Mesenchymal stem cell (in vitro differentiated cells and primary cell): Measurements from ENCODE around the gene IKZF2.

Experiments
- DNase-seq: peaks from one replicate; pipeline ENCODE4 v3.0.0-alpha.2; 2013
- H2AFZ ChIP-seq: one replicate; pipeline ENCODE4 v1.6.1; 2013; ENCODE audit warnings: low read depth, mild to moderate bottlenecking, control low read depth, inconsistent platforms, low read length, moderate library complexity
- H2AK5ac ChIP-seq: 2 replicates; pipeline ENCODE4 v1.6.1; 2013; ENCODE audit warnings: low read length, moderate library complexity, mild to moderate bottlenecking, inconsistent platforms; ENCODE audit not compliant: severe bottlenecking
- H2BK120ac ChIP-seq: one replicate; pipeline ENCODE4 v1.6.1; 2013; ENCODE audit warnings: low read depth, mild to moderate bottlenecking, inconsistent platforms, low read length, moderate library complexity
- H2BK12ac ChIP-seq, 2 experiments: one replicate each; pipeline ENCODE4 v1.6.1; 2013; ENCODE audit warnings: inconsistent platforms in 2 of 2, low read length in 2 of 2, mild to moderate bottlenecking in 2 of 2, moderate library complexity in 2 of 2, control low read depth in 1 of 2
- H2BK15ac ChIP-seq: one replicate; pipeline ENCODE4 v1.6.1; 2013; ENCODE audit warnings: mild to moderate bottlenecking, low read depth, inconsistent platforms; ENCODE audit not compliant: poor library complexity, severe bottlenecking
- H2BK5ac ChIP-seq: 2 replicates; pipeline ENCODE4 v1.6.1; 2013; ENCODE audit warnings: low read depth, mild to moderate bottlenecking, low read length, control low read depth, inconsistent platforms; ENCODE audit not compliant: poor library complexity, severe bottlenecking
- H3K14ac ChIP-seq, 2 experiments: one replicate each; pipeline ENCODE4 v1.6.1; 2013; ENCODE audit warnings: inconsistent platforms in 2 of 2, low read length in 2 of 2, control low read depth in 1 of 2, mild to moderate bottlenecking in 1 of 2, moderate library complexity in 1 of 2
- H3K18ac ChIP-seq, 2 experiments: one replicate each; pipeline ENCODE4 v1.6.1; 2013; ENCODE audit warnings: inconsistent platforms in 2 of 2, low read length in 2 of 2, control low read depth in 1 of 2, low read depth in 1 of 2, mild to moderate bottlenecking in 1 of 2
- H3K23ac ChIP-seq, 2 experiments: one replicate each; pipeline ENCODE4 v1.6.1; 2013; ENCODE audit warnings: inconsistent platforms in 2 of 2, low read length in 2 of 2, mild to moderate bottlenecking in 2 of 2, moderate library complexity in 2 of 2, control low read depth in 1 of 2
- H3K27ac ChIP-seq: 2 replicates; pipeline ENCODE4 v1.5.1; 2013; ENCODE audit warnings: mild to moderate bottlenecking, moderate library complexity, low read length, control low read depth, inconsistent platforms; ENCODE audit not compliant: poor library complexity, severe bottlenecking
- H3K27me3 ChIP-seq, 2 experiments: 2 replicates each; pipeline versions ENCODE4 v1.6.1 to v1.7.0; 2013; ENCODE audit warnings: low read length in 2 of 2, mild to moderate bottlenecking in 2 of 2, moderate library complexity in 2 of 2, control low read depth in 1 of 2, inconsistent platforms in 1 of 2; ENCODE audit not compliant: control insufficient read depth in 1 of 2, insufficient read depth in 1 of 2
- H3K36me3 ChIP-seq, 2 experiments: 2 replicates each; pipeline versions ENCODE4 v1.6.1 to v1.7.0; 2013; ENCODE audit warnings: low read length in 2 of 2, control low read depth in 1 of 2, inconsistent platforms in 1 of 2, low read depth in 1 of 2, mild to moderate bottlenecking in 1 of 2; ENCODE audit not compliant: insufficient read depth in 2 of 2, control insufficient read depth in 1 of 2
- H3K4ac ChIP-seq, 2 experiments: one replicate each; pipeline ENCODE4 v1.6.1; 2013; ENCODE audit warnings: inconsistent platforms in 2 of 2, low read length in 2 of 2, mild to moderate bottlenecking in 2 of 2, moderate library complexity in 2 of 2, control low read depth in 1 of 2, low read depth in 1 of 2
- H3K4me1 ChIP-seq: 2 replicates; pipeline ENCODE4 v1.6.1; 2013; ENCODE audit warnings: low read depth, low read length, control low read depth; ENCODE audit not compliant: control insufficient read depth, insufficient read depth
- H3K4me2 ChIP-seq: 2 replicates; pipeline ENCODE4 v1.6.1; 2013; ENCODE audit warnings: low read length, mild to moderate bottlenecking, inconsistent platforms; ENCODE audit not compliant: poor library complexity, severe bottlenecking
- H3K4me3 ChIP-seq, 2 experiments: 2 replicates each; pipeline versions ENCODE4 v1.5.1 to v1.7.0; 2013; ENCODE audit warnings: low read length in 2 of 2, mild to moderate bottlenecking in 2 of 2, control low read depth in 1 of 2, low read depth in 1 of 2; ENCODE audit not compliant: insufficient read depth in 1 of 2
- H3K79me1 ChIP-seq: replicated peaks from 2 replicates; pipeline ENCODE4 v1.6.1; 2013; ENCODE audit warnings: mild to moderate bottlenecking, control low read depth, low read length, inconsistent platforms; ENCODE audit not compliant: poor library complexity, severe bottlenecking
- H3K9ac ChIP-seq: 2 replicates; pipeline ENCODE4 v1.7.0; 2013; ENCODE audit warnings: mild to moderate bottlenecking, low read length, moderate library complexity
- H3K9me3 ChIP-seq: 2 replicates; pipeline ENCODE4 v1.7.0; 2013; ENCODE audit warnings: mild to moderate bottlenecking, low read length; ENCODE audit not compliant: control insufficient read depth
- H4K8ac ChIP-seq: one replicate; pipeline ENCODE4 v1.6.1; 2013; ENCODE audit warnings: inconsistent platforms, mild to moderate bottlenecking, low read length, moderate library complexity
- H4K91ac ChIP-seq: one replicate; pipeline ENCODE4 v1.6.1; 2013; ENCODE audit warnings: mild to moderate bottlenecking, low read length, inconsistent platforms
- WGBS: methylation state at CpG from one replicate; pipeline ENCODE4 v1.1.7; 2013; ENCODE audit warnings: mixed read lengths; 5-methylcytosine and 5-hydroxymethylcytosine counted together

IKZF2 gene

DNA sequence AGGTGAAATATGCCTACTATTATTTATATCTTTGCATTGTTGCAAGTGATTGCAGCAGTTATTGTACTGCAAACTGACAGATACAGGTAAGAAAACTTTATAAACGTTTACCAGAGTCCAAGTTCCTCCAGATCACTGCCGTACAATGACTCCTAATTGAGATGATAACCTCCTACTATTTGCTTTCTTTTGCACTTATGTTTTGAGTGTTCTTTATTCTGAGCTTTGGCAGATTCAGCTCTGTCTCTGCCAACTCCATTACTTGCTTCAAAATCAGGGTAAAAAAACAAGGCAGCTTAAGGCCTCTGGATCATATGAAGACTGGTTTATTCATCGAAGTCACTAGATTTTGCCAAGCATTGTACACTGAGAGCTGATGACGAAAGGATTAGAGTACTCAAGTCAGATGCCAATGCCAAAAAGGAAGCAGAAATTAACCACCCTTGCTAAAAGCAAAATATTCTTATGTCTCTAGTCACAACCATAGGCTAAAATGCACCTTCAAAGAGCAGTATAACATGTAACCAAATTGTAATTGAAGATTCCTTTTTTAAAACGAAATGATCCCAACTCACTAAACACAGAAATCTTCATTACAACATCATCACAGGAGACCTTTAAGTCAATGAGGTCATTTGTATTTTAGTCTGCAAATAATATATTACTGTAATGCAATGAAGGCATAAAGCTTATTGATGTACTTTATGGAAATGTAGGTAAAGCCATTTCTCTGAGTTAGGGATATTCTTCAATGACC is 10.5 kb upstream of the IKZF2 start:
- 84% methylated on average over 4 of the region's 5 CpGs for WGBS
- H3K23ac ChIP-seq = no peak overlapping the region
- H3K36me3 ChIP-seq = no peaks in the 10 kb centered on the region
- no peak overlapping the region for H3K4me2 ChIP-seq
- no peak overlapping the region for H3K14ac ChIP-seq
- H3K9me3 ChIP-seq = no peaks in the 10 kb centered on the region
- H4K8ac ChIP-seq = no peak overlapping the region
- H3K27me3 ChIP-seq = no peaks in the 10 kb centered on the region
- no peak overlapping the region for H2BK5ac ChIP-seq
- H3K4me3 ChIP-seq = no peak overlapping the region
- H3K4me1 ChIP-seq = no peaks in the 10 kb centered on the region
- H3K4ac ChIP-seq = no peak overlapping the region
- no peaks in the 10 kb centered on the region for H3K79me1 ChIP-seq
- H2BK120ac ChIP-seq = no peak overlapping the region
- no peak overlapping the region for H2AK5ac ChIP-seq
- H3K9ac ChIP-seq = peak overlapping the region; percentile 45
- no peak overlapping the region for H2AFZ ChIP-seq
- H3K27ac ChIP-seq = peak overlapping the region; percentile 39
- H2BK15ac ChIP-seq = no peak overlapping the region
- no peak overlapping the region for H3K18ac ChIP-seq
- peak; percentile 15 for DNase-seq
- H4K91ac ChIP-seq = no peak overlapping the region
- no peak overlapping the region for H2BK12ac ChIP-seq

DNA sequence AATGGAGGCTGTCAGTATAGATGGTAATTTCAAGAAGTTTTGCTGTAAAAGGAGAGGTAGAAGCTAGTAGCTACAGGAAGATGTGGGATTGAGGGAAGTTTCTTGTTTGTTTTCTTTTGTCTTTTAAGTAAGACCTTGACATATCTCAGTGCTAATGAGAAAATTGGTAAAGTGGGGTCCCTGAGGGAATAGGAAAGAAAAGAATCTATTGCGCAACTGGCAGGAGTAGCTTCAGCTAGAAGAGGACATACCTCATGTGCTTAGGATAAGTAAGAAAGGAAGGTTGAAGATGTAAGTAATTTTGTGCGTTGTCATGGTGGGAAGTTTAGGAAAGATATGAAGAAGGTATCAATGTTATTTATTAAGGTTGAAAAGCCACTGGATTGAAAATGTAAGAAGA is 8.4 kb upstream of the IKZF2 start:
- no peak overlapping the region for H3K4ac ChIP-seq
- H2AK5ac ChIP-seq = no peak overlapping the region
- H3K4me2 ChIP-seq = no peak overlapping the region
- no peak for DNase-seq
- no peak overlapping the region for H4K91ac ChIP-seq
- H2AFZ ChIP-seq = no peak overlapping the region
- no peak overlapping the region for H3K23ac ChIP-seq
- no peak overlapping the region for H3K14ac ChIP-seq
- no peak overlapping the region for H3K27ac ChIP-seq
- H3K27me3 ChIP-seq = no peaks in the 10 kb centered on the region
- WGBS = 93% methylated on average over 2 of the region's 2 CpGs
- no peaks in the 10 kb centered on the region for H3K4me1 ChIP-seq
- H2BK12ac ChIP-seq = no peak overlapping the region
- no peak overlapping the region for H3K18ac ChIP-seq
- no peaks in the 10 kb centered on the region for H3K9me3 ChIP-seq
- no peak overlapping the region for H3K9ac ChIP-seq
- H3K79me1 ChIP-seq = no peaks in the 10 kb centered on the region
- no peaks in the 10 kb centered on the region for H3K36me3 ChIP-seq
- H2BK120ac ChIP-seq = no peak overlapping the region
- H4K8ac ChIP-seq = no peak overlapping the region
- no peak overlapping the region for H3K4me3 ChIP-seq
- no peak overlapping the region for H2BK5ac ChIP-seq
- no peak overlapping the region for H2BK15ac ChIP-seq

DNA sequence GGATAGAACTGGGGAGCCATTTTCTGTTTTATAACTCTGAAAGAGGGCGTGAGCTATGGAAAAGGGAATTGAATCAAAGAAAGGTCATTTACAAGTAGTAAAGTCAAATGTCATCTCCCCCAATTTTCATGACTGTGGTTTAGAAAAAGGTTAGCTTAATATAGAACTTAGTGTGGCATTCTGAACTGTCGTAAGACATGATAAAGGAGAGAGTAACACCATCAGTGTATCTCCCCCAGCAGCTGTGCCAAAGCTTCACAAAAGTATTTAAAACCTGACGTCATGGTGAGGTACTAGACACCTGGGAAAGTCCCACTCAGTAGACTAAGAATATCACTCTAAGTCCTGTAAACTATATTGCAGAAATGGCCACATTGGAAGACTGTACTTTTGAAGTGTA is 5.8 kb upstream of the IKZF2 start:
- WGBS = 83% methylated on average over 3 of the region's 3 CpGs
- no peak overlapping the region for H2BK120ac ChIP-seq
- H3K18ac ChIP-seq = no peak overlapping the region
- H2BK12ac ChIP-seq = no peak overlapping the region
- no peak overlapping the region for H3K4me3 ChIP-seq
- no peak overlapping the region for H2BK15ac ChIP-seq
- no peak overlapping the region for H4K91ac ChIP-seq
- no peak overlapping the region for H3K4ac ChIP-seq
- no peaks in the 10 kb centered on the region for H3K36me3 ChIP-seq
- H3K4me2 ChIP-seq = no peak overlapping the region
- no peak overlapping the region for H3K9ac ChIP-seq
- no peak overlapping the region for H3K27ac ChIP-seq
- H2AK5ac ChIP-seq = no peak overlapping the region
- no peak overlapping the region for H2AFZ ChIP-seq
- H3K9me3 ChIP-seq = no peaks in the 10 kb centered on the region
- DNase-seq = no peak
- H3K23ac ChIP-seq = no peak overlapping the region
- no peaks in the 10 kb centered on the region for H3K27me3 ChIP-seq
- H2BK5ac ChIP-seq = no peak overlapping the region
- no peak overlapping the region for H3K14ac ChIP-seq
- H4K8ac ChIP-seq = no peak overlapping the region
- H3K4me1 ChIP-seq = no peaks in the 10 kb centered on the region
- H3K79me1 ChIP-seq = no peaks in the 10 kb centered on the region

DNA sequence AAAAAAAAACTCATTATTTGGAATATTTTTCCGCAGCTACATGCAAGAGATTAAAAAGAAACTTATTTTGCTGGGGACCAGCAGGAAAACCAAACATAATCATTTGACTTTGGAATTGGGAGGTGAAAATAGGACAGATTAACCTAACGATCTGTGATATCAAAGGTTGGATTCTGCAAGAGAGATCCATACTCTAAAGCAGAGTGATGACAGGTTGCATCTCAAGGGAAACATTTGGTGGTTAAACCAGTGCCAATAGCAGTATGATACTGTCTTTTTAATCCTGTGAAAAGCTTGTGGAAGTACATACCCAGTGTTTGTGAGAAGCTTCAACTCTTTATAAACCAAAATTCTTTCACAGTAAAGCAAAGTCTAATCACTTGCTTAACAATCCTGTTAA is 5.3 kb upstream of the IKZF2 start:
- Histone ChIP-seq H4K91ac (no peak overlapping the region), H3K14ac (no peak overlapping the region), H2BK5ac (no peak overlapping the region), H3K18ac (no peak overlapping the region), H4K8ac (no peak overlapping the region), H2AFZ (no peak overlapping the region), H3K23ac (no peak overlapping the region), H3K4me2 (no peak overlapping the region), H3K27ac (no peak overlapping the region), H3K79me1 (no peaks in the 10 kb centered on the region), H2BK15ac (no peak overlapping the region), H3K27me3 (no peaks in the 10 kb centered on the region), H2BK120ac (no peak overlapping the region), H3K4me3 (no peak overlapping the region), H3K36me3 (no peaks in the 10 kb centered on the region), H2AK5ac (no peak overlapping the region), H3K9ac (no peak overlapping the region), H3K4me1 (no peaks in the 10 kb centered on the region), H2BK12ac (no peak overlapping the region), H3K9me3 (no peaks in the 10 kb centered on the region), H3K4ac (no peak overlapping the region)
- no peak for DNase-seq
- WGBS = 98% methylated on average over 2 of the region's 2 CpGs
